ENCODE data around the gene DBI. TPM values are rescaled to one million over a fixed set of nuclear protein-coding genes. Genes with fewer than 3 reads are reported as not detected.

DBI gene
- total and polyA plus RNA-seq, 3 experiments from 2014 or later, result 166 to 372 (median 186) TPM

- H3K27me3 Mint-ChIP-seq, result no peaks in the 10 kb centered on the region
- no peaks in the 10 kb centered on the region for H3K27me3 ChIP-seq (ENCODE audit: insufficient read depth, low read length, poor library complexity, severe bottlenecking)
- POLR2A ChIA-PET, result no interaction called here
- no peaks in the 10 kb centered on the region for H3K9me3 Mint-ChIP-seq
- H3K36me3 ChIP-seq (ENCODE audit: insufficient read depth, low read length), result no peaks in the 10 kb centered on the region
- no peak overlapping the region for H3K4me3 Mint-ChIP-seq
- H3K27ac ChIP-seq (ENCODE audit: low read depth, low read length), result no peak overlapping the region
- no peak for DNase-seq
- no peak overlapping the region for H3K4me3 ChIP-seq (ENCODE audit: low read length)
- peaks cover under 1% of the 10 kb centered on the region for H3K4me1 ChIP-seq (ENCODE audit: insufficient read depth, low read length)
- no peak overlapping the region for H3K27ac Mint-ChIP-seq
- peaks cover 20 to 25% (median 25%) of the 10 kb centered on the region in 3 donors for H3K36me3 Mint-ChIP-seq
- peaks cover 3 to 4% (median 3%) of the 10 kb centered on the region in 3 donors for H3K4me1 Mint-ChIP-seq
- H3K9me3 ChIP-seq (ENCODE audit: low read length), result no peaks in the 10 kb centered on the region
- CTCF ChIA-PET, result no interaction called here
These were observed 33.4 kb upstream of the DBI start for GRCh38 chr2:119333360-119333759.

DNA sequence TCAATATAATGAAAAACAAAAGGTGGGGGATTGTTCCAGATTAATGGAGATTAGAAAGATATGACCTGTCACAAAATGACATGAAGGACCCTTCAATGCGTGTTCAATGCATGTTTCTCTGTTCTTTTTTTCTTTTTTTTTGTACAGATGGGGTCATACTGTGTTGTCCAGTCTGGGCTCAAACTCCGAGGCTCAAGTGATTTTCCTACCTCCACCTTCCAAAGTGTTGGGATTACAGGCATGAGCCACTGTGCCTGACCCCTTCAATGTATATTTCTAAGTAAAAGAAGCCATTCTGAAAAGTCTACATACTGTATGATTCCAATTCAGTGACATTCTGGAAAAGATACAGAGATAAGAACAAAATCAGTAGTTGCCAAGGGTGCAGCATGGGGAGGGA is 32.9 kb upstream of the DBI start:
- DNase-seq, result no peak
- no peak overlapping the region for H3K4me3 ChIP-seq (ENCODE audit: low read length)
- POLR2A ChIA-PET, result no interaction called here
- H3K27me3 ChIP-seq (ENCODE audit: insufficient read depth, low read length, poor library complexity, severe bottlenecking), result no peaks in the 10 kb centered on the region
- Mint-ChIP-seq H3K9me3 (no peaks in the 10 kb centered on the region), H3K4me3 (no peak overlapping the region), H3K27ac (no peak overlapping the region), H3K36me3 (peaks cover 20 to 25% (median 25%) of the 10 kb centered on the region in 3 donors), H3K27me3 (no peaks in the 10 kb centered on the region), H3K4me1 (peaks cover 8 to 9% (median 8%) of the 10 kb centered on the region in 3 donors)
- H3K27ac ChIP-seq (ENCODE audit: low read depth, low read length), result no peak overlapping the region
- CTCF ChIA-PET, result no interaction called here
- H3K4me1 ChIP-seq (ENCODE audit: insufficient read depth, low read length), result peaks cover 5% of the 10 kb centered on the region
- H3K9me3 ChIP-seq (ENCODE audit: low read length), result no peaks in the 10 kb centered on the region
- no peaks in the 10 kb centered on the region for H3K36me3 ChIP-seq (ENCODE audit: insufficient read depth, low read length)

DNA sequence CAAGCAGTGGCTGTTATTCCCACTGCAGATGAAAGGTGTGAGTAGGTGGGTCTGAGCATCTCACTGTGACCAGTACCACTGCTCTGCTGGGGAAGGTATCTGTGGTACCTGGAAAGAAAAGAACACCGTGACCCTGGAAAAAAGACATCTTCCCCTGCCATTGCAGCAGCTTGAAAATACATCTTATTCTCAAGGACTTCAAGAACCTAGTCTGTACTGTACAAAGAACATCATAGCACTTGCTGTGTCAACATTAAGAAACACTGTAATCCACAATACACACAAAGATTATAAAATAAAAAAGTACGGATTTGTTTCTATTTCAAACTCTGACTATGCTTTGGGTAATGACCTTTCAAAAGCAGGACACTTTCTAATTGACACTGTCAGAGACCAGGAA is 29.0 kb upstream of the DBI start:
- Mint-ChIP-seq H3K9me3 (no peaks in the 10 kb centered on the region), H3K27ac (peak overlapping the region in 2 of 8 donors; percentile 24 to 43), H3K36me3 (peaks cover 15 to 26% (median 17%) of the 10 kb centered on the region in 3 donors), H3K4me1 (peaks cover 21 to 24% (median 21%) of the 10 kb centered on the region in 3 donors), H3K27me3 (no peaks in the 10 kb centered on the region), H3K4me3 (no peak overlapping the region)
- Histone ChIP-seq H3K9me3 (ENCODE audit: low read length) (no peaks in the 10 kb centered on the region), H3K4me3 (ENCODE audit: low read length) (no peak overlapping the region), H3K4me1 (ENCODE audit: insufficient read depth, low read length) (peaks cover 17% of the 10 kb centered on the region), H3K36me3 (ENCODE audit: insufficient read depth, low read length) (no peaks in the 10 kb centered on the region), H3K27me3 (ENCODE audit: insufficient read depth, low read length, poor library complexity, severe bottlenecking) (no peaks in the 10 kb centered on the region), H3K27ac (ENCODE audit: low read depth, low read length) (no peak overlapping the region)
- DNase-seq, result no peak
- CTCF ChIA-PET, result no interaction called here
- POLR2A ChIA-PET, result no interaction called here

DNA sequence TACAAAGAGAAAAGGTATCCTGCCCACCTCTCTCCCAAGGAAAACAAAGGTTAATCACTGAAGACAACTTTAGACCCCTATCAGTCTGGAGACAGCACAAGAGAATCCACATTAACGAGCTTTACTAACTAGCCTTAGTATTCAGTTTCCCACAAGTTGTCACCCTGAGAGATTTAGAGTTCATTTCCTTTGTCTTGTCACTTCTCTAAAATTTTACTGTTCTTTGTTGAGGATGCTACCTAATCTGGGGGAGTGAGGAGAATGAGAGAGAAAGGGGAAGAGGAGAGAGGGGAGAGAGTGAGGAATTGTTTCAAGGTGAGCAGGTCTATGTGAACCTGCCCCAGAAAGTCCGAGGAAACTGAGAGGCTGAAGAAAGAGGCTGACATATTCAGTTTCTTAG is 28.5 kb upstream of the DBI start:
- H3K36me3 Mint-ChIP-seq, result peaks cover 15 to 23% (median 17%) of the 10 kb centered on the region in 3 donors
- Histone ChIP-seq H3K4me3 (ENCODE audit: low read length) (no peak overlapping the region), H3K9me3 (ENCODE audit: low read length) (no peaks in the 10 kb centered on the region), H3K36me3 (ENCODE audit: insufficient read depth, low read length) (no peaks in the 10 kb centered on the region), H3K27me3 (ENCODE audit: insufficient read depth, low read length, poor library complexity, severe bottlenecking) (no peaks in the 10 kb centered on the region), H3K27ac (ENCODE audit: low read depth, low read length) (no peak overlapping the region), H3K4me1 (ENCODE audit: insufficient read depth, low read length) (peaks cover 17% of the 10 kb centered on the region)
- no peaks in the 10 kb centered on the region for H3K9me3 Mint-ChIP-seq
- DNase-seq, result no peak
- peak overlapping the region in 1 of 7 donors; percentile 30 for H3K4me3 Mint-ChIP-seq
- CTCF ChIA-PET, result no interaction called here
- H3K27me3 Mint-ChIP-seq, result no peaks in the 10 kb centered on the region
- peaks cover 21 to 24% (median 21%) of the 10 kb centered on the region in 3 donors for H3K4me1 Mint-ChIP-seq
- POLR2A ChIA-PET, result no interaction called here
- peak overlapping the region in 7 of 8 donors; percentile 15 to 89 (median 61) for H3K27ac Mint-ChIP-seq

- ChIA-PET POLR2A (interaction anchor here (0.7 kb wide), 1 partner anchor 26 kb away, joined by 7 read pairs; no protein-coding TSS in a partner anchor), CTCF (interaction anchor here (0.7 kb wide), 1 partner anchor 41 kb away, joined by 3 read pairs; no protein-coding TSS in a partner anchor)
- no peaks in the 10 kb centered on the region for H3K27me3 Mint-ChIP-seq
- H3K27ac Mint-ChIP-seq, result peak overlapping the region in 7 of 8 donors; percentile 26 to 93 (median 51)
- Histone ChIP-seq H3K27ac (ENCODE audit: low read depth, low read length) (no peak overlapping the region), H3K36me3 (ENCODE audit: insufficient read depth, low read length) (no peaks in the 10 kb centered on the region), H3K4me1 (ENCODE audit: insufficient read depth, low read length) (peaks cover 17% of the 10 kb centered on the region), H3K4me3 (ENCODE audit: low read length) (no peak overlapping the region), H3K27me3 (ENCODE audit: insufficient read depth, low read length, poor library complexity, severe bottlenecking) (no peaks in the 10 kb centered on the region), H3K9me3 (ENCODE audit: low read length) (no peaks in the 10 kb centered on the region)
- H3K4me1 Mint-ChIP-seq, result peaks cover 21 to 24% (median 21%) of the 10 kb centered on the region in 3 donors
- H3K9me3 Mint-ChIP-seq, result no peaks in the 10 kb centered on the region
- peaks cover 11 to 17% (median 11%) of the 10 kb centered on the region in 3 donors for H3K36me3 Mint-ChIP-seq
- peak overlapping the region in 6 of 7 donors; percentile 19 to 73 (median 46) for H3K4me3 Mint-ChIP-seq
- DNase-seq, result peak; percentile 25 to 73 (median 46)
These were observed 27.8 kb upstream of the DBI start for GRCh38 chr2:119338826-119339561.

DNA sequence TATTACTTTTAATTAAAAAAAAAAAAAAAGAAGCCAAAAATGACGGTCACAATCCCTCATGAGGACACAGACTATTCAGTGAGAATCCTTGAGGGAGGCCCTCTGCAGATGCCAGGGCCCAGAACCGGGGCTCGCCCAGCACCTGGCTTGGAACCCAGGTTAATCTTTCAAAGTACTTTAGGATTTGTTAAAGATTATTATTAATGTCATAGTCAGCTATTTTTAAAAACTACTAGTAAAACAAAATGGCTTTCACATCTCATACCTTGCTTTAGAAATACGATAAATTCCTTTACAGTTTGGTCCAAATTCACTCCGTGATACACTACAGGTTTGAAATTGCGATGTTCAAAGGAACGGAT is 27.2 kb upstream of the DBI start:
- H3K4me1 ChIP-seq (ENCODE audit: insufficient read depth, low read length), result peaks cover 17% of the 10 kb centered on the region
- Mint-ChIP-seq H3K4me1 (peaks cover 21 to 24% (median 21%) of the 10 kb centered on the region in 3 donors), H3K27ac (peak overlapping the region in 5 of 8 donors; percentile 26 to 93 (median 51)), H3K9me3 (no peaks in the 10 kb centered on the region), H3K4me3 (peak overlapping the region in 4 of 7 donors; percentile 19 to 73 (median 38)), H3K27me3 (no peaks in the 10 kb centered on the region), H3K36me3 (peaks cover 9 to 16% (median 10%) of the 10 kb centered on the region in 3 donors)
- H3K27ac ChIP-seq (ENCODE audit: low read depth, low read length), result no peak overlapping the region
- no peaks in the 10 kb centered on the region for H3K27me3 ChIP-seq (ENCODE audit: insufficient read depth, low read length, poor library complexity, severe bottlenecking)
- no peak for DNase-seq
- no peaks in the 10 kb centered on the region for H3K9me3 ChIP-seq (ENCODE audit: low read length)
- POLR2A ChIA-PET, result interaction anchor here (0.7 kb wide), 1 partner anchor 26 kb away, joined by 7 read pairs; no protein-coding TSS in a partner anchor
- CTCF ChIA-PET, result interaction anchor here (0.7 kb wide), 1 partner anchor 42 kb away, joined by 3 read pairs; no protein-coding TSS in a partner anchor
- H3K4me3 ChIP-seq (ENCODE audit: low read length), result no peak overlapping the region
- H3K36me3 ChIP-seq (ENCODE audit: insufficient read depth, low read length), result no peaks in the 10 kb centered on the region

DNA sequence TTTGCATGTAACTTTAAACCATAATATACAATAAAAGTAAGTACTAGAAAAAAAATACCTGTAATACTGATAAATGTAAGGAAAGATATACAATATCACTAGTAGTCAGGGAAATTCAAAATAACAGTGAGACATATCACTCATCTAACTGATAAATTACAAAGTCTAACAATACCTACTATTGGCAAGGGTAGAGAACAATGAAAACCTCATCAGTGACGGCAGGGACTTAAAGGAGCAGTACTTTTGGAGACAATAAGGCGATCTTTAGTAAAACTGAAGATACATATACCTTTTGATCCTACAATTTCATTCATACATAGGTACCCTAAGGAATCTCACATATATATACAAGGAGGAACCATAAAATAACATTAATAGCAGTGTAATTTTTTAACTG is 25.1 kb upstream of the DBI start:
- CTCF ChIA-PET, result no interaction called here
- Histone ChIP-seq H3K9me3 (ENCODE audit: low read length) (no peaks in the 10 kb centered on the region), H3K27me3 (ENCODE audit: insufficient read depth, low read length, poor library complexity, severe bottlenecking) (no peaks in the 10 kb centered on the region), H3K4me3 (ENCODE audit: low read length) (no peak overlapping the region), H3K36me3 (ENCODE audit: insufficient read depth, low read length) (no peaks in the 10 kb centered on the region), H3K27ac (ENCODE audit: low read depth, low read length) (no peak overlapping the region), H3K4me1 (ENCODE audit: insufficient read depth, low read length) (peaks cover 17% of the 10 kb centered on the region)
- no peaks in the 10 kb centered on the region for H3K9me3 Mint-ChIP-seq
- POLR2A ChIA-PET, result no interaction called here
- peaks cover 0 to 5% (median 4%) of the 10 kb centered on the region in 3 donors for H3K36me3 Mint-ChIP-seq
- no peak overlapping the region for H3K4me3 Mint-ChIP-seq
- H3K4me1 Mint-ChIP-seq, result peaks cover 21 to 24% (median 21%) of the 10 kb centered on the region in 3 donors
- H3K27me3 Mint-ChIP-seq, result no peaks in the 10 kb centered on the region
- no peak overlapping the region for H3K27ac Mint-ChIP-seq
- no peak for DNase-seq

DNA sequence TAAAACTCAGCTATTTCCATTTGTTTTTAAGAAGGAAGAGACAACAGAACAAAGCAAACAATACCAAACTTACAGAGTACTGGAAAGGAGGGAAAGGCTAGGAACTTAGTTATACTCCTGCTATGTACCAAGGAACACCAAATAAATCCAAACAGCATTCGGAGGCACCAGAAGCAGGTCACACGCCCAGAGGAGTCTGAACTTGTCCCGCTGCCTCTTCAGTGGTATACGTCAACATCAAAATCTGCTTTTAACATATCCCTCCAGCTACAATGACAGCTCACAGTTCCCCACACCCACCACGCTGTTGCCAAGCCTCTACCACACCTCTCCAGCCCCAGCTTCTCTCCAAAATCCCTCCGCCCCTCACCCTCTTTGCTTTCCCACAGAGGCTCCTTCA is 17.5 kb upstream of the DBI start:
- DNase-seq, result no peak
- ChIA-PET CTCF (no interaction called here), POLR2A (no interaction called here)
- H3K36me3 ChIP-seq (ENCODE audit: insufficient read depth, low read length), result no peaks in the 10 kb centered on the region
- H3K4me3 ChIP-seq (ENCODE audit: low read length), result no peak overlapping the region
- H3K4me3 Mint-ChIP-seq, result no peak overlapping the region
- H3K9me3 ChIP-seq (ENCODE audit: low read length), result no peaks in the 10 kb centered on the region
- no peaks in the 10 kb centered on the region for H3K36me3 Mint-ChIP-seq
- peaks cover 0 to 6% of the 10 kb centered on the region in 2 donors for H3K27me3 Mint-ChIP-seq
- H3K27ac ChIP-seq (ENCODE audit: low read depth, low read length), result no peak overlapping the region
- no peaks in the 10 kb centered on the region for H3K4me1 Mint-ChIP-seq
- no peaks in the 10 kb centered on the region for H3K4me1 ChIP-seq (ENCODE audit: insufficient read depth, low read length)
- no peaks in the 10 kb centered on the region for H3K27me3 ChIP-seq (ENCODE audit: insufficient read depth, low read length, poor library complexity, severe bottlenecking)
- no peaks in the 10 kb centered on the region for H3K9me3 Mint-ChIP-seq
- peak overlapping the region in 1 of 8 donors; percentile 91 for H3K27ac Mint-ChIP-seq
